GM12878 (cell line): ENCODE data around the gene FNDC3B. TPM values are rescaled to one million over a fixed set of nuclear protein-coding genes. Genes with fewer than 3 reads are reported as not detected.

ENCODE experiments used
- ATF2 ChIP-seq: IDR thresholded peaks from 2 replicates; pipeline ENCODE4 v1.6.1; 2012; ENCODE audit warnings: low read length, inconsistent platforms
- BACH1 ChIP-seq: fragments of 450-650 bp; IDR thresholded peaks from 2 replicates; pipeline ENCODE4 v1.6.1; 2017; ENCODE audit warnings: mild to moderate bottlenecking, borderline replicate concordance
- BCL11A ChIP-seq: IDR thresholded peaks from 2 replicates; pipeline ENCODE4 v1.6.1; 2011; ENCODE audit warnings: low read depth, low read length
- BCL3 ChIP-seq: IDR thresholded peaks from 2 replicates; pipeline ENCODE4 v1.6.1; 2011; ENCODE audit warnings: borderline replicate concordance, low read depth, mild to moderate bottlenecking, moderate library complexity, low read length; ENCODE audit not compliant: insufficient read depth, poor library complexity, severe bottlenecking
- CEBPB ChIP-seq, 2 experiments: fragments of 150-350 bp in 1 of 2; IDR thresholded peaks; 2 replicates each; pipeline ENCODE4 v1.6.1; 2012 to 2014; ENCODE audit warnings: low read depth in 2 of 2, low read length in 2 of 2, borderline replicate concordance in 1 of 2, inconsistent platforms in 1 of 2
- CREB1 ChIP-seq: IDR thresholded peaks from 2 replicates; pipeline ENCODE4 v1.6.1; 2012; ENCODE audit warnings: low read depth, mild to moderate bottlenecking, inconsistent platforms
- EED ChIP-seq: sonication (generic); IDR thresholded peaks from 2 replicates; pipeline ENCODE4 v1.6.1; 2016; ENCODE audit warnings: antibody characterized with exemption, low read depth
- NR2F1 ChIP-seq: fragments of 450-650 bp; conservative IDR thresholded peaks from 2 replicates; pipeline ENCODE4 v1.6.1; 2017; ENCODE audit warnings: mild to moderate bottlenecking
- RFX5 ChIP-seq: IDR thresholded peaks from 2 replicates; pipeline ENCODE4 v1.6.1; 2011; ENCODE audit warnings: low read depth, low read length, improper control_type of control experiment
- SIN3A ChIP-seq: IDR thresholded peaks from 2 replicates; pipeline ENCODE4 v1.6.1; 2012; ENCODE audit warnings: low read depth, low read length, improper control_type of control experiment
- SRF ChIP-seq, 2 experiments: IDR thresholded peaks; 2 replicates each; pipeline ENCODE4 v1.6.1; 2011; ENCODE audit warnings: low read depth in 2 of 2, low read length in 2 of 2, mild to moderate bottlenecking in 1 of 2, moderate library complexity in 1 of 2
- polyA plus RNA-seq, 11 experiments: library from polyadenylated mRNA; depleted of rRNA in 4 of 11; unstranded in 6 of 11; stranded (reverse) in 5 of 11; fragments of >200 nt; fragmentation: Nextera tagmentation in 4 of 11; fragmentation: Illumina TruSeq in 1 of 11; extraction: Ambion mirVana in 4 of 11; extraction: Trizol in 1 of 11; gene quantifications; 1 replicate in 1 of 11; 2 replicates in 10 of 11; pipeline versions ENCODE4 v1.2.1 to v1.2.3, GENCODE V29; 2011 to 2016; ENCODE audit warnings: inconsistent platforms in 2 of 11, missing spikeins in 2 of 11, low read depth in 1 of 11
- total RNA-seq, 4 experiments: library from RNA; depleted of rRNA in 3 of 4; stranded (reverse); fragments of >200 nt in 3 of 4; fragmentation: Illumina TruSeq in 1 of 4; extraction: Trizol in 1 of 4; gene quantifications; 2 replicates each; pipeline versions ENCODE4 v1.2.1 to v1.2.3, GENCODE V29; 2013 to 2021
- TF ChIP-seq, protein P1 (sequence below): fragments of 450-650 bp; formaldehyde crosslinking; IDR thresholded peaks from 2 replicates; pipeline ENCODE4 v1.5.0; 2022; ENCODE audit warnings: mild to moderate bottlenecking, missing genetic modification characterization

FNDC3B gene
- total and polyA plus RNA-seq, 10 of the 15 experiments (the other 5 are each of a cell fraction or from before 2014, with no cell fraction given), result 7.9 to 35.0 (median 18.5) TPM

GRCh38 chr3:172084871-172085556, 45.6 kb downstream of the FNDC3B start (continued):
- TF ChIP-seq ATF2 (no peak), BCL3 (no peak), RFX5 (no peak), BCL11A (no peak), BACH1 (no peak), SIN3A (no peak), CEBPB (IDR thresholded peaks at IDR 0.05; ENCODE audit: borderline replicate concordance in 1 of 2, low read depth in 2 of 2, low read length in 2 of 2) (no peak), SRF (IDR thresholded peaks at IDR 0.05; ENCODE audit: low read depth in 2 of 2, low read length in 2 of 2) (no peak), CREB1 (peak; percentile 79; the same call in 1 of the 2 replicates), EED (0 out of 2 replicates have a peak, but pooled peaks have one; percentile 34), NR2F1 (no peak)
- TF ChIP-seq, protein P1, sequence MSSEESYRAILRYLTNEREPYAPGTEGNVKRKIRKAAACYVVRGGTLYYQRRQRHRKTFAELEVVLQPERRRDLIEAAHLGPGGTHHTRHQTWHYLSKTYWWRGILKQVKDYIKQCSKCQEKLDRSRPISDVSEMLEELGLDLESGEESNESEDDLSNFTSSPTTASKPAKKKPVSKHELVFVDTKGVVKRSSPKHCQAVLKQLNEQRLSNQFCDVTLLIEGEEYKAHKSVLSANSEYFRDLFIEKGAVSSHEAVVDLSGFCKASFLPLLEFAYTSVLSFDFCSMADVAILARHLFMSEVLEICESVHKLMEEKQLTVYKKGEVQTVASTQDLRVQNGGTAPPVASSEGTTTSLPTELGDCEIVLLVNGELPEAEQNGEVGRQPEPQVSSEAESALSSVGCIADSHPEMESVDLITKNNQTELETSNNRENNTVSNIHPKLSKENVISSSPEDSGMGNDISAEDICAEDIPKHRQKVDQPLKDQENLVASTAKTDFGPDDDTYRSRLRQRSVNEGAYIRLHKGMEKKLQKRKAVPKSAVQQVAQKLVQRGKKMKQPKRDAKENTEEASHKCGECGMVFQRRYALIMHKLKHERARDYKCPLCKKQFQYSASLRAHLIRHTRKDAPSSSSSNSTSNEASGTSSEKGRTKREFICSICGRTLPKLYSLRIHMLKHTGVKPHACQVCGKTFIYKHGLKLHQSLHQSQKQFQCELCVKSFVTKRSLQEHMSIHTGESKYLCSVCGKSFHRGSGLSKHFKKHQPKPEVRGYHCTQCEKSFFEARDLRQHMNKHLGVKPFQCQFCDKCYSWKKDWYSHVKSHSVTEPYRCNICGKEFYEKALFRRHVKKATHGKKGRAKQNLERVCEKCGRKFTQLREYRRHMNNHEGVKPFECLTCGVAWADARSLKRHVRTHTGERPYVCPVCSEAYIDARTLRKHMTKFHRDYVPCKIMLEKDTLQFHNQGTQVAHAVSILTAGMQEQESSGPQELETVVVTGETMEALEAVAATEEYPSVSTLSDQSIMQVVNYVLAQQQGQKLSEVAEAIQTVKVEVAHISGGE (CRISPR knock-in tag), result no peak
